Nephron (organoid): ENCODE data around the gene BDP1.
"Not testable (repeated sequence)": the region's sequence is repeated elsewhere in the genome, so short reads cannot be mapped to it uniquely, and the experiment has no call there.

Source experiments
- H3K27ac Mint-ChIP-seq, 3 experiments: 2 replicates each; pipeline ENCODE4 v1.8.0; 2020; ENCODE audit warnings: mixed read lengths in 3 of 3, mild to moderate bottlenecking in 2 of 3, moderate library complexity in 1 of 3
- H3K27me3 Mint-ChIP-seq: 2 replicates; pipeline ENCODE4 v1.8.0; 2021; ENCODE audit warnings: low read depth, mild to moderate bottlenecking, moderate library complexity, mixed read lengths
- H3K36me3 Mint-ChIP-seq: 2 replicates; pipeline ENCODE4 v1.8.0; 2020; ENCODE audit warnings: low read depth, mixed read lengths
- H3K4me1 Mint-ChIP-seq: 2 replicates; pipeline ENCODE4 v1.8.0; 2020; ENCODE audit warnings: mixed read lengths
- H3K4me3 Mint-ChIP-seq, 3 experiments: 2 replicates each; pipeline ENCODE4 v1.8.0; 2020; ENCODE audit warnings: mild to moderate bottlenecking in 3 of 3, mixed read lengths in 3 of 3, moderate library complexity in 2 of 3
- H3K9me3 Mint-ChIP-seq: 2 replicates; pipeline ENCODE4 v1.8.0; 2020; ENCODE audit warnings: mixed read lengths
- CTCF ChIP-seq, 3 experiments: fragments of 200-600 bp; sonication (generic); IDR thresholded peaks; one replicate each; pipeline ENCODE4 v1.5.0; 2021; ENCODE audit warnings: antibody characterized with exemption in 3 of 3; ENCODE audit not compliant: unreplicated experiment in 3 of 3

BDP1 gene

GRCh38 chr5:71528206-71528605, 72.8 kb downstream of the BDP1 start:
- no peak for TF ChIP-seq CTCF (IDR thresholded peaks at IDR 0.05; ENCODE audit: unreplicated experiment in 3 of 3)
- no peaks in the 10 kb centered on the region for H3K4me1 Mint-ChIP-seq
- no peak overlapping the region for H3K27ac Mint-ChIP-seq
- peaks cover 65% of the 10 kb centered on the region for H3K36me3 Mint-ChIP-seq
- no peaks in the 10 kb centered on the region for H3K9me3 Mint-ChIP-seq
- H3K27me3 Mint-ChIP-seq, result no peaks in the 10 kb centered on the region
- no peak overlapping the region for H3K4me3 Mint-ChIP-seq

- Mint-ChIP-seq H3K36me3 (peaks cover 67% of the 10 kb centered on the region), H3K9me3 (no peaks in the 10 kb centered on the region)
- no peak for TF ChIP-seq CTCF (IDR thresholded peaks at IDR 0.05; ENCODE audit: unreplicated experiment in 3 of 3)
These were observed 74.2 kb downstream of the BDP1 start for GRCh38 chr5:71529682-71530081.

GRCh38 chr5:71533142-71533541, 77.7 kb downstream of the BDP1 start:
- Mint-ChIP-seq H3K36me3 (peaks cover 66% of the 10 kb centered on the region), H3K4me1 (no peaks in the 10 kb centered on the region), H3K27me3 (no peaks in the 10 kb centered on the region), H3K27ac (no peak overlapping the region), H3K9me3 (no peaks in the 10 kb centered on the region), H3K4me3 (no peak overlapping the region)
- TF ChIP-seq CTCF (IDR thresholded peaks at IDR 0.05; ENCODE audit: unreplicated experiment in 3 of 3), result no peak

More at GRCh38 chr5:71529682-71530081, 74.2 kb downstream of the BDP1 start:
- Mint-ChIP-seq H3K27me3 (no peaks in the 10 kb centered on the region), H3K4me3 (no peak overlapping the region), H3K27ac (no peak overlapping the region), H3K4me1 (no peaks in the 10 kb centered on the region)

GRCh38 chr5:71533615-71534014, 78.2 kb downstream of the BDP1 start:
- H3K36me3 Mint-ChIP-seq, result peaks cover 66% of the 10 kb centered on the region
- no peak overlapping the region for H3K27ac Mint-ChIP-seq
- no peaks in the 10 kb centered on the region for H3K27me3 Mint-ChIP-seq
- H3K4me3 Mint-ChIP-seq, result no peak overlapping the region
- TF ChIP-seq CTCF (IDR thresholded peaks at IDR 0.05; ENCODE audit: unreplicated experiment in 3 of 3), result no peak
- H3K4me1 Mint-ChIP-seq, result no peaks in the 10 kb centered on the region
- H3K9me3 Mint-ChIP-seq, result no peaks in the 10 kb centered on the region

GRCh38 chr5:71537687-71538086, 82.2 kb downstream of the BDP1 start:
- Mint-ChIP-seq H3K4me3 (no peak overlapping the region), H3K27me3 (no peaks in the 10 kb centered on the region), H3K27ac (peak overlapping the region in 2 of 3 experiments; percentile 2 to 35), H3K4me1 (no peaks in the 10 kb centered on the region), H3K9me3 (no peaks in the 10 kb centered on the region), H3K36me3 (peaks cover 77% of the 10 kb centered on the region)
- TF ChIP-seq CTCF (IDR thresholded peaks at IDR 0.05; ENCODE audit: unreplicated experiment in 3 of 3), result no peak

- H3K36me3 Mint-ChIP-seq, result peaks cover 90% of the 10 kb centered on the region
- H3K27me3 Mint-ChIP-seq, result not testable (repeated sequence)
These were observed 95.4 kb downstream of the BDP1 start for GRCh38 chr5:71550885-71551284.

GRCh38 chr5:71551582-71551981, 96.1 kb downstream of the BDP1 start:
- not testable (repeated sequence) for H3K27me3 Mint-ChIP-seq, H3K4me3 Mint-ChIP-seq, H3K27ac Mint-ChIP-seq, H3K4me1 Mint-ChIP-seq, H3K9me3 Mint-ChIP-seq
- peaks cover 92% of the 10 kb centered on the region for H3K36me3 Mint-ChIP-seq

More at GRCh38 chr5:71550885-71551284, 95.4 kb downstream of the BDP1 start:
- H3K4me1 Mint-ChIP-seq, H3K9me3 Mint-ChIP-seq, H3K4me3 Mint-ChIP-seq, H3K27ac Mint-ChIP-seq: not testable (repeated sequence)

GRCh38 chr5:71552026-71552749, 96.7 kb downstream of the BDP1 start:
- not testable (repeated sequence) for H3K4me1 Mint-ChIP-seq, H3K4me3 Mint-ChIP-seq, H3K27me3 Mint-ChIP-seq, H3K9me3 Mint-ChIP-seq, H3K27ac Mint-ChIP-seq
- H3K36me3 Mint-ChIP-seq, result peaks cover 89% of the 10 kb centered on the region
